CD8-positive, alpha-beta memory T cell (primary cell): ENCODE results near the gene C10orf90. TPM values are rescaled to one million over a fixed set of nuclear protein-coding genes. Genes with fewer than 3 reads are reported as not detected.

Source experiments
- CTCF ChIA-PET: fragments of 350-600 bp; sonication (Branson Sonifier 250); formaldehyde crosslinking; loops from one replicate; lab custom pipeline; 2021; ENCODE audit warnings: antibody characterized with exemption; lab: Charles Lee
- POLR2A ChIA-PET: fragments of 350-600 bp; sonication (Branson Sonifier 250); formaldehyde crosslinking; loops from one replicate; lab custom pipeline; 2021; ENCODE audit warnings: antibody characterized with exemption; lab: Charles Lee
- DNase-seq, 5 donors: peaks; one replicate each; pipeline versions ENCODE4 v3.0.0 to v3.0.0-alpha.2; 2020 to 2022; ENCODE audit warnings: mixed read lengths in 1 of 5
- H3K27ac ChIP-seq: one replicate; pipeline ENCODE4 v1.7.0; 2013; ENCODE audit warnings: low read depth, mild to moderate bottlenecking, low read length, moderate library complexity
- H3K27me3 ChIP-seq: 2 replicates; pipeline ENCODE4 v1.7.0; 2013; ENCODE audit warnings: low read length, mild to moderate bottlenecking; ENCODE audit not compliant: insufficient read depth, poor library complexity, severe bottlenecking
- H3K36me3 ChIP-seq: 2 replicates; pipeline ENCODE4 v1.7.0; 2013; ENCODE audit warnings: mild to moderate bottlenecking, low read length, moderate library complexity; ENCODE audit not compliant: insufficient read depth
- H3K4me1 ChIP-seq: 2 replicates; pipeline ENCODE4 v1.7.0; 2013; ENCODE audit warnings: mild to moderate bottlenecking, low read length, moderate library complexity; ENCODE audit not compliant: insufficient read depth
- H3K4me3 ChIP-seq: 2 replicates; pipeline ENCODE4 v1.7.0; 2013; ENCODE audit warnings: mild to moderate bottlenecking, low read length
- H3K9me3 ChIP-seq: 2 replicates; pipeline ENCODE4 v1.7.0; 2013; ENCODE audit warnings: mild to moderate bottlenecking, low read length
- H3K27ac Mint-ChIP-seq, 8 donors: one replicate each; pipeline ENCODE4 v1.8.0; 2020 to 2021; ENCODE audit warnings: mixed read lengths in 8 of 8, mild to moderate bottlenecking in 6 of 8, inconsistent platforms in 3 of 8, moderate library complexity in 3 of 8
- H3K27me3 Mint-ChIP-seq, 2 donors: one replicate each; pipeline ENCODE4 v1.8.0; 2020 to 2021; ENCODE audit warnings: mixed read lengths in 2 of 2, mild to moderate bottlenecking in 1 of 2, moderate library complexity in 1 of 2
- H3K36me3 Mint-ChIP-seq, 3 donors: one replicate each; pipeline ENCODE4 v1.8.0; 2020 to 2021; ENCODE audit warnings: mixed read lengths in 3 of 3, inconsistent platforms in 1 of 3, mild to moderate bottlenecking in 1 of 3
- H3K4me1 Mint-ChIP-seq, 3 donors: one replicate each; pipeline ENCODE4 v1.8.0; 2020 to 2021; ENCODE audit warnings: mixed read lengths in 3 of 3, inconsistent platforms in 1 of 3, mild to moderate bottlenecking in 1 of 3
- H3K4me3 Mint-ChIP-seq, 7 donors: one replicate each; pipeline ENCODE4 v1.8.0; 2020 to 2021; ENCODE audit warnings: mixed read lengths in 7 of 7, mild to moderate bottlenecking in 6 of 7, moderate library complexity in 4 of 7, inconsistent platforms in 2 of 7
- H3K9me3 Mint-ChIP-seq, 5 donors: one replicate each; pipeline ENCODE4 v1.8.0; 2020 to 2022; ENCODE audit warnings: mixed read lengths in 5 of 5, mild to moderate bottlenecking in 3 of 5, moderate library complexity in 2 of 5, inconsistent platforms in 1 of 5
- polyA plus RNA-seq: library from polyadenylated mRNA; unstranded; fragments of 300-500 nt; fragmentation: Illumina TruSeq; gene quantifications from one replicate; pipeline ENCODE4 v1.2.3, GENCODE V29; 2021
- total RNA-seq, 2 experiments: library from RNA; stranded (reverse); gene quantifications; one replicate each; pipeline ENCODE4 v1.2.3, GENCODE V29; 2021

The C10orf90 gene
- total and polyA plus RNA-seq, 3 experiments from 2014 or later: not detected

DNA sequence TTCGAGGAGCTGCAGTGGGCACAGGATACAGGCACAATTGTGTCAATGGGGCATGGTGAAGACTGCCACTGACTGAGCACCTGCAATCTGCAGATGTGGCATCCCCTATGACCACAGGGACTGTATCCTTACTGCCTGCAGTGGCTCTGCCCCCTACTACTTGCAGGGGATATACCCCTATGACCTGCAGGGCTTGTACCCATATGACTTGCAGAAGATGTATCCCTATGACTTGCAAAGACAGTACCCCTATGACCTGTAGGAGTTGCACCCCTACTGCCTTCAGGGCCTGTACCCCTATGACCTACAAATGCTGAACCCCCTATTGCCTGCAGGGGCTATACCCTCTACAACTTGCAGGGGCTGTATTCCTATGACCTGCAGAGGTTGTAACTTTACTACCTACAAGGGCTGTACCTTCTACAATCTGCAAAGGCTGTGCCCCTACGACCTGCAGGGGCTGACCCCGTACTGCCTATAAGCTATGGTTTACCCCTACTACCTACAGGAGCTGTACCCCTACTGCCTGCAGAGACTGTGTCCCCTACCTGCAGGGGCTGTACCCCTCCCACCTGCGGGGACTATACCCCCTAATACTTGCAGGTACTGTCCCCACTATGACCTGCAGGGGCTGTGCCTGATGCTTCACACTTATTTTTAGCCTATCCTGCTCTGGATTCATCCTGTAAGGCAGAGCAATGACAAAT lies 216.3 kb downstream of the C10orf90 start:
- H3K27me3 Mint-ChIP-seq: no peaks in the 10 kb centered on the region
- POLR2A ChIA-PET: no interaction called here
- no peaks in the 10 kb centered on the region for H3K4me1 Mint-ChIP-seq
- CTCF ChIA-PET: no interaction called here
- H3K9me3 ChIP-seq: no peaks in the 10 kb centered on the region
- H3K36me3 ChIP-seq: no peaks in the 10 kb centered on the region
- H3K4me3 ChIP-seq: no peak overlapping the region
- H3K27me3 ChIP-seq: no peaks in the 10 kb centered on the region
- no peak overlapping the region for H3K4me3 Mint-ChIP-seq
- H3K36me3 Mint-ChIP-seq: no peaks in the 10 kb centered on the region
- H3K27ac Mint-ChIP-seq: no peak overlapping the region
- H3K4me1 ChIP-seq: no peaks in the 10 kb centered on the region
- H3K9me3 Mint-ChIP-seq: peaks cover 0 to 9% (median 0%) of the 10 kb centered on the region in 5 donors
- no peak for DNase-seq
- H3K27ac ChIP-seq: no peak overlapping the region

DNA sequence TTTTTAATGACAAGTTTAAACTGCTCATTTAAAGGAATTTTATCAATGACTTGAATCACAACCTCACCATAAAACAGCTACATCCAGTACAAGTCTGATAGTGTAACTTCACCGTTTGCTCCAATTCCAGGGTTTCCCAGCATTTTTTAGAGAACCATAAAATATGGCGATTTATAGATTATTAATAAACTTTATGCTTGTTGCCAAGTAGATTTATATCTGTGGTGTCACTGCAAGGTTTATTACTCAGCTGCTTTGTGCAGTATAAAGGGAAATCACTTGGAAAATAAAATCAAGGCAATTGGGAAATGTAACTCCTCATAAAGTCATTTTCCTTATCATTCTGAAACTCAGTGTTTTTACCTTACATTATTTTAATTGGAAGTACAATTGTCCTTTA lies 218.2 kb downstream of the C10orf90 start:
- Mint-ChIP-seq H3K4me1 (no peaks in the 10 kb centered on the region), H3K9me3 (peaks cover 0 to 15% (median 0%) of the 10 kb centered on the region in 5 donors), H3K27me3 (no peaks in the 10 kb centered on the region), H3K36me3 (no peaks in the 10 kb centered on the region), H3K4me3 (no peak overlapping the region), H3K27ac (no peak overlapping the region)
- H3K36me3 ChIP-seq: no peaks in the 10 kb centered on the region
- H3K9me3 ChIP-seq: no peaks in the 10 kb centered on the region
- no peaks in the 10 kb centered on the region for H3K27me3 ChIP-seq
- no peak for DNase-seq
- no peak overlapping the region for H3K4me3 ChIP-seq
- CTCF ChIA-PET: no interaction called here
- no peaks in the 10 kb centered on the region for H3K4me1 ChIP-seq
- POLR2A ChIA-PET: no interaction called here
- no peak overlapping the region for H3K27ac ChIP-seq

DNA sequence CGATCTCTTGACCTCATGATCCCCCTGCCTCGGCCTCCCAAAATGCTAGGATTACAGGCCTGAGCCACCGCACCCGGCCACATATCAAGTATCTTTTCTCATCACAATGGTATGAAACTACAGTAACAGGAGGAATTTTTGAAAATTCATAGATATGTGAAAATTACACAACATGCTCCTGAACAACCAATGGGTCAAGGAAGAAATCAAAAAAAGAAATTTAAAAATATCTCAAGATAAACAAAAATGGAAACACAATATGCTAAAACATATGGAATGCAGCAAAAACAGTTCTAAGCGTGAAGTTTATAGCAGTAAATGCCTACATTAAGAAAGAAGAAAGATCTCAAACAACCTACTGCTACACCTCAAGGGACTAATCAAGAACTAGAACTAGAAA lies 222.4 kb downstream of the C10orf90 start:
- H3K9me3 Mint-ChIP-seq: peaks cover 0 to 15% (median 0%) of the 10 kb centered on the region in 5 donors
- no peaks in the 10 kb centered on the region for H3K4me1 Mint-ChIP-seq
- no peak overlapping the region for H3K4me3 ChIP-seq
- no peaks in the 10 kb centered on the region for H3K27me3 Mint-ChIP-seq
- H3K27ac ChIP-seq: no peak overlapping the region
- H3K36me3 Mint-ChIP-seq: peaks cover 0 to 5% (median 0%) of the 10 kb centered on the region in 3 donors
- H3K4me1 ChIP-seq: no peaks in the 10 kb centered on the region
- H3K4me3 Mint-ChIP-seq: no peak overlapping the region
- H3K27ac Mint-ChIP-seq: peak overlapping the region in 1 of 8 donors; percentile 51
- no peaks in the 10 kb centered on the region for H3K36me3 ChIP-seq
- ChIA-PET CTCF (no interaction called here), POLR2A (no interaction called here)
- no peak for DNase-seq
- no peaks in the 10 kb centered on the region for H3K9me3 ChIP-seq
- H3K27me3 ChIP-seq: no peaks in the 10 kb centered on the region

DNA sequence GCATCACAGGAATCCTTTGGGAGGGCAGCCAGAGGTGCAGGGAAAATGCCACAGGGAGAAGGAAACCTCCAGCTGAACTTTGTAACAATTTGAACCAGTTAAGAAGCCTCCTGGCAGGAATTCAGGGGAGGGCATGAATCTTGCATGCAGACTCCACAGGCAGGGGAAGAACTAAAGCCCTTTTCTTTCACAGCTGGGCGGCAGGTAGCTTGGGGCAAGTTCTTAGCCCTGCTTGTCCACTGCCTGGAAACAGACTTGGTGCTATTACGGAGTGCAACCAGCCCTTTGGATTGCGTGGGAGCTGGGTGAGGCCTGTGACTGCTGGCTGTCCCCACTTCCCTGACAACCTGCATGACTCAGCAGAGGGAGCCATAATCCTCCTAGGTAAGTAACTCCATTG lies 230.6 kb downstream of the C10orf90 start:
- H3K36me3 Mint-ChIP-seq: peaks cover 0 to 2% (median 0%) of the 10 kb centered on the region in 3 donors
- Histone ChIP-seq H3K36me3 (no peaks in the 10 kb centered on the region), H3K4me1 (no peaks in the 10 kb centered on the region), H3K27me3 (no peaks in the 10 kb centered on the region), H3K4me3 (no peak overlapping the region), H3K9me3 (no peaks in the 10 kb centered on the region), H3K27ac (no peak overlapping the region)
- CTCF ChIA-PET: no interaction called here
- H3K27me3 Mint-ChIP-seq: peaks cover 0 to 1% of the 10 kb centered on the region in 2 donors
- no peak overlapping the region for H3K27ac Mint-ChIP-seq
- POLR2A ChIA-PET: no interaction called here
- no peaks in the 10 kb centered on the region for H3K4me1 Mint-ChIP-seq
- DNase-seq: no peak
- no peak overlapping the region for H3K4me3 Mint-ChIP-seq
- peaks cover 0 to 11% (median 2%) of the 10 kb centered on the region in 5 donors for H3K9me3 Mint-ChIP-seq

DNA sequence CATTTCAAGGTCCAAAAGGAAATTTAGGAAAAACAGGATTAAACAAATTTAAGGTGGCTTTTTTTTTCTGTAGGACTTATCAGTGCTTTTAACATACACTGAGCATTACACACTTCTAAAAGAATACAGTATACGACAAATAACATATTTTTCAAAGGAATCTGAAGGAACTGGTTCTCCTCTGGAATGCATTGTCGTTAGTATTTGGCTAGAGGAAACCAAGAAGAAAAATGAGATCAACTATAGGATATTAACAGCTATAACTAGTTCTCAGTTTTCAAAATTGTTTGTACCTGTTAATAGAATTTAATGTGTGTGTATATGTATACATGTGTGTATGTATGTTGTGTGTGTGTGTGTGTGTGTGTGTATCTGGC lies 232.1 kb downstream of the C10orf90 start:
- Mint-ChIP-seq H3K36me3 (no peaks in the 10 kb centered on the region), H3K9me3 (peaks cover 0 to 11% (median 2%) of the 10 kb centered on the region in 5 donors), H3K4me3 (no peak overlapping the region), H3K4me1 (peaks cover 0 to 3% (median 0%) of the 10 kb centered on the region in 3 donors), H3K27me3 (peaks cover 0 to 1% of the 10 kb centered on the region in 2 donors), H3K27ac (no peak overlapping the region)
- POLR2A ChIA-PET: no interaction called here
- no peak for DNase-seq
- Histone ChIP-seq H3K4me3 (no peak overlapping the region), H3K9me3 (no peaks in the 10 kb centered on the region), H3K4me1 (no peaks in the 10 kb centered on the region), H3K27ac (no peak overlapping the region), H3K36me3 (no peaks in the 10 kb centered on the region), H3K27me3 (no peaks in the 10 kb centered on the region)
- CTCF ChIA-PET: no interaction called here

DNA sequence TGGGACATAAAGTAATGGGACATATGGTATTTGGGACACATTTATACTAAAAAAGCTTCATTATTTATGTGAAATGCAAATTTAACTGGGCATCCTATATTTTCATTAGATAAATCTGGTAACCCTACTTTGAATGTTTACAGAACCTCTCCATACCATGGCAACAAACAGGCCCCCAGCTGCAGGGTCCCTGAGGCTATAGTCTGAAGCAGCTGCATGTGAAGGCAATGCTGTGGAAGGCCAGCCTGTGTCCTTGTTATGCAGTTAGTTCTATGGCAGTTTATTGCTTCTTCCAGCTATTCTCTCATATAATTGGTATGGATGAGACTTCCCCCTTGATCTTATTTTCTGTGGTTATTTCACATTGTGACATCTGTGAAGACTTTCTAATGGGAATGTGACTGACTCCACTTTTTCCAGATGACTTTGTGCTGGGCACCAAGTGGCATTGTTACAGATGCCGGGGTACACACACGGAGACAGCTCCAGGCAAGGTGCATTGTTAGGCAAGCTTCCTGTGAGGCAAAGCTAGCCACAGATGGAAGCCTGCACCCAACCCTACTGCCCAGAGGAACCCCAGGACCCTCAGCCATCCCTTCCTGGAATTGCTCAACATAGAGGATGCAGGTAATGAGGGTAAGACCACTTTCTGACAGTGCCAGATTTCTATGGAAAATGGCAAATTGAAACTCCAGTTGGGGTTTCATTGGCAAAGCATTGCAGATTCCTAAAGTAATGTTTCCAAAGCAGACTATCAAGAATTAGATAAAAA lies 232.7 kb downstream of the C10orf90 start:
- CTCF ChIA-PET: no interaction called here

DNA sequence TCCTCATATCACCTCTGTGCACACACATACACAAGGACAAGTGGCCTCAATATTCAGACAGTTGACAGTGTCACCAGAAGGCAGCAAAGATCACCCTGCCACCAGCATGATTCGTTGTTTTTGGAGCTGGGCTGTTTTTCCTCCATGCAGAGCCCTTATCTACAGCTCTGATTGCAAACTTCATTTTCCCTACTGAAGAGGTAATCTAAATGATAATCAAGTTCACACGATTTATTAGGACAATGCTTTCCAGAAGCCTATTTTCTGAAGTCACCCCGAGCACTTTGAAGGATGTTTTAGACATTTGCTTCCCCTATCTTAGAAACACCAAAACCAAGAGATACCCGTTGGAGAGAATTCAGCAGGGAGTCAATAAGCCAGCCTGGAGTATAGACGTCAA lies 236.3 kb downstream of the C10orf90 start:
- Mint-ChIP-seq H3K36me3 (no peaks in the 10 kb centered on the region), H3K27me3 (peaks cover 0 to 1% of the 10 kb centered on the region in 2 donors), H3K4me3 (no peak overlapping the region), H3K27ac (no peak overlapping the region), H3K9me3 (peaks cover 0 to 3% (median 2%) of the 10 kb centered on the region in 5 donors), H3K4me1 (peaks cover 0 to 11% (median 10%) of the 10 kb centered on the region in 3 donors)
- H3K27me3 ChIP-seq: no peaks in the 10 kb centered on the region
- DNase-seq: no peak
- H3K9me3 ChIP-seq: no peaks in the 10 kb centered on the region
- no peak overlapping the region for H3K4me3 ChIP-seq
- H3K27ac ChIP-seq: no peak overlapping the region
- POLR2A ChIA-PET: no interaction called here
- CTCF ChIA-PET: no interaction called here
- H3K4me1 ChIP-seq: no peaks in the 10 kb centered on the region
- H3K36me3 ChIP-seq: no peaks in the 10 kb centered on the region

More for the DNA sequence above, 232.7 kb downstream of the C10orf90 start:
- DNase-seq: no peak
- Mint-ChIP-seq H3K9me3 (peaks cover 0 to 11% (median 2%) of the 10 kb centered on the region in 5 donors), H3K27me3 (peaks cover 0 to 1% of the 10 kb centered on the region in 2 donors), H3K4me1 (peaks cover 0 to 8% (median 4%) of the 10 kb centered on the region in 3 donors), H3K27ac (no peak overlapping the region), H3K4me3 (no peak overlapping the region), H3K36me3 (no peaks in the 10 kb centered on the region)
- no peaks in the 10 kb centered on the region for H3K36me3 ChIP-seq
- POLR2A ChIA-PET: no interaction called here
- H3K9me3 ChIP-seq: no peaks in the 10 kb centered on the region
- H3K4me1 ChIP-seq: no peaks in the 10 kb centered on the region
- no peak overlapping the region for H3K4me3 ChIP-seq
- H3K27ac ChIP-seq: no peak overlapping the region
- H3K27me3 ChIP-seq: no peaks in the 10 kb centered on the region

DNA sequence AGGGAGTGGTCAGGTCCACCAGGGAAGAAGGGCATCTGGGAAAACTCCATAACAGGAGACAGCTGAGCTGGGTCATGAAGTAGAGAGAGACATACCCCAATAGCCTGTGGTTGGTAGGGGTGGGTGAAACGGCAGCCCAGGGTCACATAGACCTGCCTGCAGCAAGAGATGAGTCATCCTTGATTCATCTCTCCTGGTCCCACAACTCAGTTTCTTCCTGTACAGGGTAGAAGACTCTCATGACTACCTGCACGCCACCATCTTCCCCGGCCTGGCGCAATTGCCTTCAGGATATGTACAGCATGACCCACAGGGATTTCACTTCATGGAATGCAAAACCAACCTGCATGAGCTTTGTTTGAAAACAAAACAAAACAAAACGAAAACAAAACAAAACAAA lies 237.1 kb downstream of the C10orf90 start:
- DNase-seq: peak in 1 of 5 donors; percentile 1
- H3K27ac Mint-ChIP-seq: peak overlapping the region in 7 of 8 donors; percentile 36 to 93 (median 69)
- Histone ChIP-seq H3K36me3 (no peaks in the 10 kb centered on the region), H3K27me3 (no peaks in the 10 kb centered on the region), H3K27ac (no peak overlapping the region), H3K4me1 (no peaks in the 10 kb centered on the region), H3K4me3 (no peak overlapping the region), H3K9me3 (no peaks in the 10 kb centered on the region)
- H3K27me3 Mint-ChIP-seq: no peaks in the 10 kb centered on the region
- ChIA-PET POLR2A (no interaction called here), CTCF (no interaction called here)
- no peaks in the 10 kb centered on the region for H3K36me3 Mint-ChIP-seq
- peaks cover 0 to 11% (median 10%) of the 10 kb centered on the region in 3 donors for H3K4me1 Mint-ChIP-seq
- H3K9me3 Mint-ChIP-seq: peaks cover 0 to 4% (median 2%) of the 10 kb centered on the region in 5 donors
- H3K4me3 Mint-ChIP-seq: peak overlapping the region in 2 of 7 donors; percentile 22 to 68
